ENCODE data around the gene UBE2G2. TPM values are rescaled to one million over a fixed set of nuclear protein-coding genes. Genes with fewer than 3 reads are reported as not detected.

UBE2G2 gene
- total and polyA plus RNA-seq, 2 experiments from 2014 or later = 39.1 to 64.4 TPM

DNA sequence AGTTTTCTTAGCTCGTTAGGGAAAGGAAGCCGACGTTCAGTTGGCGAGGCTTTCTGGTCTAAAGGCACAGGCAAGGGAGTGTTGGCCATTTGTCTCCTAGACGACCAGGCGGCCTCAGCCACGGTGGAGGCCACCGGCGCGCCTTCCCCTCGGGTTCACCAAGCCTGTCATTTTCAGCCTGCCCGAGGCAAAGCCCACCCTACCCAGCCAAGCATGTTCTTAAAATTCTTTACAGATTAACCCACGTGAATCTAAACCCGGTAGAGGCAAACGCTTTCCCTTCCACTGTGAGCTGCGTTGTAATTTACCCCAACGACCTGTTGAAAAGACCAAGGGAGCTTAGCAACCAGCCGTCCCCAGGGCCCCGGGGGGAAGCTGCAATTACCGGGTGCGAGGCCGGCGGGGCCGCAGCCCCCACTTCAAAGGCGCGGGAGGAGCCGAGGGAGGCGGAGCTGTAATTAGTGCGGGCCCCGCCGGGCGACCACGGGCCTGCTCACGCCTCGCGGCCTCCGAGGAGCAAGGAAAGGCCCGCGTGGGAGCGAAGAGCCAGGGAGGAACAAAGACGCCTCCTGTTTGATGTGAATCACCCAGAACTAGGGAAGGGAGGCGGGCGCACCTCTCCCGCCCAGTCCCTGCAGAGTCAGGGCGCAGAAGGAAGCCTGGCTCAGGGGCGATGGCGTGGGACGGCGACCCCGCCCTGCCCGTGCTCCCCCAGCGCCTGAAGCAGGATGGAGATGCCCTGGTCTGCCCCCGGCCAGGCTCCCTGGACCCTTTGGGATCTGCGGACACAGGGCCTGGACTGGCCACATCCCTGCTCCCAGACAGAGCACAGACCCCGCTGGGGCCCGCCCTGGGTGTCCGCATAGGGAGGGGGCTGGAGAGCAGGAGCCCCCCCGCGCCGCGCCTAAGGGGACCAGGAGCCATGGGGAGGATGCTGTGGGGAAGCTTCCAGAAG lies 78.2 kb downstream of the UBE2G2 start:
- no peaks in the 10 kb centered on the region for H3K79me2 ChIP-seq (ENCODE audit: insufficient read depth)
- no peaks in the 10 kb centered on the region for H3F3A ChIP-seq (ENCODE audit: insufficient read depth)
- H3K4me1 ChIP-seq (ENCODE audit: insufficient read depth) = no peaks in the 10 kb centered on the region
- peak; percentile 31 for DNase-seq
- H3K27ac ChIP-seq = no peak overlapping the region
- H2AFZ ChIP-seq = no peak overlapping the region
- H3K27me3 ChIP-seq (replicated peaks; ENCODE audit: insufficient read depth) = peaks cover 78% of the 10 kb centered on the region
- H3K4me3 ChIP-seq = no peak overlapping the region
- no peak for TF ChIP-seq EZH2 (IDR thresholded peaks at IDR 0.05; ENCODE audit: insufficient read depth, poor library complexity, severe bottlenecking)
- no peak for TF ChIP-seq EZH2phosphoT487 (IDR thresholded peaks at IDR 0.05; ENCODE audit: insufficient read depth, low read depth)
- no peaks in the 10 kb centered on the region for H4K20me1 ChIP-seq (ENCODE audit: insufficient read depth)
- WGBS, 2 experiments (ENCODE audit: low coverage in 1 of 2, low lambda C conversion rate in 2 of 2, missing lambda C conversion rate in 2 of 2) = 11 to 13% methylated on average over 57 to 58 of the region's 61 CpGs
- H3K9ac ChIP-seq = no peak overlapping the region
- in situ Hi-C loops (cut with MboI) = no loop called here
- no peaks in the 10 kb centered on the region for H3K9me3 ChIP-seq (ENCODE audit: low read depth)
- H3K4me2 ChIP-seq (ENCODE audit: unreplicated experiment) = no peak overlapping the region
- H3K9me2 ChIP-seq (ENCODE audit: insufficient read depth) = no peaks in the 10 kb centered on the region
- H3K36me3 ChIP-seq (ENCODE audit: low read depth) = no peaks in the 10 kb centered on the region

DNA sequence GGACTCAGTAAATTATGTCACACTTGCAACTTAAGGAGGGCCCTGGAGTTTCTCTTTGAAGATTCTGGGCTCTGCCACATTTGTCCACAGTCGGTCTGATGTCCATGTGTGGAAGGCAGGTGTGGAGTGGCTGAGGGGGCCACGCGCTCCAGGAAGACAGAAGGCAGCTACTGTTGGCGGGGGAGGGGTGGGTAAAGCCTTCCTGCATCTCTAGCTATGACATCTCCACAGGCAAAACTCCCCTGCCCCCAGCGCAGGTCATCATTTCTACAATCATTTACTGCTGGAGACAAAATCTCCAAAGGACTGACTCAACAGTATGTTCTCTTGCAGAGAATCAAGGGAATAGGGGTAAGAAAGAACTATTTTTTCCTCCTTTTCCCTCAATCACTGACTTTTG lies 78.9 kb downstream of the UBE2G2 start:
- 48 to 58% methylated on average over 5 of the region's 5 CpGs for WGBS, 2 experiments (ENCODE audit: low coverage in 1 of 2, low lambda C conversion rate in 2 of 2, missing lambda C conversion rate in 2 of 2)

DNA sequence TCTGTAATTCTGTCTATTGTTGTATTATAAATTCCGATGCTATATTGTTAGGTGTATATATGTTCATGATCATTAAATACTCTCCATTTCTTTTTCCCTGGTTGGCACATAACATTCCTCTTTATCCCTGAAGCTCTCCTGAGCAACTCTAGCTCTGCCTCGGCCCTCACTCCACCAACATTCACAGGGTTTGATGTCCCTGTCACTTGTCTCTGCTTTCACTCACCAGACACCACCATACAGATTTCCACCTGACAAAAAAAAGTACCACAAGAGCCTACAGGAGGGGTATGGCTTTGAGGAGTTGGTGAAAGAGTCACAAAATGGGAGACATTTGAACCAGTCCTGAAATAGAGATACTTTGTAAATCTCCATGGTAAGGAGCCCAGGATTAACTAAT lies 81.5 kb downstream of the UBE2G2 start:
- WGBS, 2 experiments (ENCODE audit: low coverage in 1 of 2, low lambda C conversion rate in 2 of 2, missing lambda C conversion rate in 2 of 2) = 18 to 25% methylated on average over 2 of the region's 2 CpGs
- in situ Hi-C loops (cut with MboI) = no loop called here
- H3K4me3 ChIP-seq = no peak overlapping the region

More for the DNA sequence above, 78.9 kb downstream of the UBE2G2 start:
- no peak for DNase-seq
- H4K20me1 ChIP-seq (ENCODE audit: insufficient read depth) = no peaks in the 10 kb centered on the region
- no peak overlapping the region for H3K27ac ChIP-seq
- H3K36me3 ChIP-seq (ENCODE audit: low read depth) = no peaks in the 10 kb centered on the region
- H3K4me2 ChIP-seq (ENCODE audit: unreplicated experiment) = no peak overlapping the region
- H3F3A ChIP-seq (ENCODE audit: insufficient read depth) = no peaks in the 10 kb centered on the region
- H3K9me3 ChIP-seq (ENCODE audit: low read depth) = no peaks in the 10 kb centered on the region
- no peaks in the 10 kb centered on the region for H3K79me2 ChIP-seq (ENCODE audit: insufficient read depth)
- no peak overlapping the region for H3K4me3 ChIP-seq
- no peak overlapping the region for H2AFZ ChIP-seq
- peaks cover 79% of the 10 kb centered on the region for H3K27me3 ChIP-seq (replicated peaks; ENCODE audit: insufficient read depth)
- TF ChIP-seq EZH2phosphoT487 (IDR thresholded peaks at IDR 0.05; ENCODE audit: insufficient read depth, low read depth) = no peak
- in situ Hi-C loops (cut with MboI) = no loop called here
- H3K9me2 ChIP-seq (ENCODE audit: insufficient read depth) = no peaks in the 10 kb centered on the region
- no peaks in the 10 kb centered on the region for H3K4me1 ChIP-seq (ENCODE audit: insufficient read depth)
- H3K9ac ChIP-seq = no peak overlapping the region

More for the DNA sequence above, 81.5 kb downstream of the UBE2G2 start:
- H3K9me2 ChIP-seq (ENCODE audit: insufficient read depth) = no peaks in the 10 kb centered on the region
- H3K4me1 ChIP-seq (ENCODE audit: insufficient read depth) = no peaks in the 10 kb centered on the region
- DNase-seq = no peak
- no peaks in the 10 kb centered on the region for H3F3A ChIP-seq (ENCODE audit: insufficient read depth)
- H2AFZ ChIP-seq = no peak overlapping the region
- no peak overlapping the region for H3K9ac ChIP-seq
- H3K27ac ChIP-seq = no peak overlapping the region
- H3K27me3 ChIP-seq (replicated peaks; ENCODE audit: insufficient read depth) = peaks cover 80% of the 10 kb centered on the region
- no peaks in the 10 kb centered on the region for H4K20me1 ChIP-seq (ENCODE audit: insufficient read depth)
- TF ChIP-seq EZH2phosphoT487 (IDR thresholded peaks at IDR 0.05; ENCODE audit: insufficient read depth, low read depth) = no peak
- no peak for TF ChIP-seq EZH2 (IDR thresholded peaks at IDR 0.05; ENCODE audit: insufficient read depth, poor library complexity, severe bottlenecking)
- no peak overlapping the region for H3K4me2 ChIP-seq (ENCODE audit: unreplicated experiment)
- H3K36me3 ChIP-seq (ENCODE audit: low read depth) = no peaks in the 10 kb centered on the region
- no peaks in the 10 kb centered on the region for H3K9me3 ChIP-seq (ENCODE audit: low read depth)
- H3K79me2 ChIP-seq (ENCODE audit: insufficient read depth) = no peaks in the 10 kb centered on the region

Other genes with a start within 250 kb of the UBE2G2 start
- not detected in 2 replicates for gene KRTAP10-3, start 243.0 kb downstream of the UBE2G2 start, total RNA-seq (2014; rRNA removed; shearing (Covaris generic))
- gene KRTAP10-3, start 243.0 kb downstream of the UBE2G2 start, polyA plus RNA-seq (2016; fragmentation: Nextera tagmentation; extraction: Ambion mirVana) = not detected in 2 replicates
- not detected in 2 replicates for gene KRTAP10-4, start 228.1 kb downstream of the UBE2G2 start, total RNA-seq (2014; rRNA removed; shearing (Covaris generic))
- not detected in 2 replicates for gene KRTAP10-4, start 228.1 kb downstream of the UBE2G2 start, polyA plus RNA-seq (2016; fragmentation: Nextera tagmentation; extraction: Ambion mirVana)
- gene KRTAP10-5, start 221.2 kb downstream of the UBE2G2 start, total RNA-seq (2014; rRNA removed; shearing (Covaris generic)) = not detected in 2 replicates
- gene KRTAP10-5, start 221.2 kb downstream of the UBE2G2 start, polyA plus RNA-seq (2016; fragmentation: Nextera tagmentation; extraction: Ambion mirVana) = not detected in 2 replicates
- not detected in 2 replicates for gene KRTAP10-6, start 209.3 kb downstream of the UBE2G2 start, total RNA-seq (2014; rRNA removed; shearing (Covaris generic))
- gene KRTAP10-6, start 209.3 kb downstream of the UBE2G2 start, polyA plus RNA-seq (2016; fragmentation: Nextera tagmentation; extraction: Ambion mirVana) = not detected in 2 replicates
- not detected in 2 replicates for gene KRTAP10-7, start 201.2 kb downstream of the UBE2G2 start, total RNA-seq (2014; rRNA removed; shearing (Covaris generic))
- not detected in 2 replicates for gene KRTAP10-7, start 201.2 kb downstream of the UBE2G2 start, polyA plus RNA-seq (2016; fragmentation: Nextera tagmentation; extraction: Ambion mirVana)
- gene KRTAP10-8, start 189.7 kb downstream of the UBE2G2 start, total RNA-seq (2014; rRNA removed; shearing (Covaris generic)) = not detected in 2 replicates
- not detected in 2 replicates for gene KRTAP10-8, start 189.7 kb downstream of the UBE2G2 start, polyA plus RNA-seq (2016; fragmentation: Nextera tagmentation; extraction: Ambion mirVana)
- gene KRTAP10-9, start 174.7 kb downstream of the UBE2G2 start, total RNA-seq (2014; rRNA removed; shearing (Covaris generic)) = not detected in 2 replicates
- gene KRTAP10-9, start 174.7 kb downstream of the UBE2G2 start, polyA plus RNA-seq (2016; fragmentation: Nextera tagmentation; extraction: Ambion mirVana) = not detected in 2 replicates
- not detected in 2 replicates for gene KRTAP10-10, start 164.5 kb downstream of the UBE2G2 start, total RNA-seq (2014; rRNA removed; shearing (Covaris generic))
- not detected in 2 replicates for gene KRTAP10-10, start 164.5 kb downstream of the UBE2G2 start, polyA plus RNA-seq (2016; fragmentation: Nextera tagmentation; extraction: Ambion mirVana)
- not detected in 2 replicates for gene KRTAP10-11, start 155.4 kb downstream of the UBE2G2 start, total RNA-seq (2014; rRNA removed; shearing (Covaris generic))
- gene KRTAP10-11, start 155.4 kb downstream of the UBE2G2 start, polyA plus RNA-seq (2016; fragmentation: Nextera tagmentation; extraction: Ambion mirVana) = not detected in 2 replicates
- gene KRTAP12-4, start 147.2 kb downstream of the UBE2G2 start, total RNA-seq (2014; rRNA removed; shearing (Covaris generic)) = not detected in 2 replicates
- gene KRTAP12-4, start 147.2 kb downstream of the UBE2G2 start, polyA plus RNA-seq (2016; fragmentation: Nextera tagmentation; extraction: Ambion mirVana) = not detected in 2 replicates
- not detected in 2 replicates for gene KRTAP12-3, start 143.9 kb downstream of the UBE2G2 start, total RNA-seq (2014; rRNA removed; shearing (Covaris generic))
- not detected in 2 replicates for gene KRTAP12-3, start 143.9 kb downstream of the UBE2G2 start, polyA plus RNA-seq (2016; fragmentation: Nextera tagmentation; extraction: Ambion mirVana)
- not detected in 2 replicates for gene KRTAP12-2, start 134.9 kb downstream of the UBE2G2 start, total RNA-seq (2014; rRNA removed; shearing (Covaris generic))
- not detected in 2 replicates for gene KRTAP12-2, start 134.9 kb downstream of the UBE2G2 start, polyA plus RNA-seq (2016; fragmentation: Nextera tagmentation; extraction: Ambion mirVana)
- not detected in 2 replicates for gene KRTAP12-1, start 119.7 kb downstream of the UBE2G2 start, total RNA-seq (2014; rRNA removed; shearing (Covaris generic))
- gene KRTAP12-1, start 119.7 kb downstream of the UBE2G2 start, polyA plus RNA-seq (2016; fragmentation: Nextera tagmentation; extraction: Ambion mirVana) = not detected in 2 replicates
- gene KRTAP10-12, start 104.6 kb downstream of the UBE2G2 start, total RNA-seq (2014; rRNA removed; shearing (Covaris generic)) = not detected in 2 replicates
- gene KRTAP10-12, start 104.6 kb downstream of the UBE2G2 start, polyA plus RNA-seq (2016; fragmentation: Nextera tagmentation; extraction: Ambion mirVana) = not detected in 2 replicates
- gene TSPEAR, start 90.2 kb downstream of the UBE2G2 start, total RNA-seq (2014; rRNA removed; shearing (Covaris generic)) = not detected in 2 replicates
- not detected in 2 replicates for gene TSPEAR, start 90.2 kb downstream of the UBE2G2 start, polyA plus RNA-seq (2016; fragmentation: Nextera tagmentation; extraction: Ambion mirVana)
- 97.3 and 110 TPM in 2 replicates for gene SUMO3, start 16.2 kb upstream of the UBE2G2 start, total RNA-seq (2014; rRNA removed; shearing (Covaris generic))
- 178 TPM in 2 replicates for gene SUMO3, start 16.2 kb upstream of the UBE2G2 start, polyA plus RNA-seq (2016; fragmentation: Nextera tagmentation; extraction: Ambion mirVana)
- gene PTTG1IP, start 71.9 kb upstream of the UBE2G2 start, total RNA-seq (2014; rRNA removed; shearing (Covaris generic)) = 680 and 814 TPM in 2 replicates
- 676 and 703 TPM in 2 replicates for gene PTTG1IP, start 71.9 kb upstream of the UBE2G2 start, polyA plus RNA-seq (2016; fragmentation: Nextera tagmentation; extraction: Ambion mirVana)
- gene ITGB2, start 119.1 kb upstream of the UBE2G2 start, total RNA-seq (2014; rRNA removed; shearing (Covaris generic)) = 1.3 and 2.1 TPM in 2 replicates
- gene ITGB2, start 119.1 kb upstream of the UBE2G2 start, polyA plus RNA-seq (2016; fragmentation: Nextera tagmentation; extraction: Ambion mirVana) = 2.2 and 2.7 TPM in 2 replicates
- gene SLX9, start 138.2 kb upstream of the UBE2G2 start, total RNA-seq (2014; rRNA removed; shearing (Covaris generic)) = 25.6 and 34.3 TPM in 2 replicates
- gene SLX9, start 138.2 kb upstream of the UBE2G2 start, polyA plus RNA-seq (2016; fragmentation: Nextera tagmentation; extraction: Ambion mirVana) = 34.4 and 35.8 TPM in 2 replicates